Naive thymus-derived CD8-positive, alpha-beta T cell (primary cell): Measurements from ENCODE around the gene SPTSSA. TPM values are rescaled to one million over a fixed set of nuclear protein-coding genes. Genes with fewer than 3 reads are reported as not detected.
"Not testable (repeated sequence)": the region's sequence is repeated elsewhere in the genome, so short reads cannot be mapped to it uniquely, and the experiment has no call there.

Experiments
- ATAC-seq, 2 donors: fragments of 150-1000 bp; cut with Tn5 transposase in 1 of 2; sonication (Bioruptor Pico), chemical (Tn5 transposase) in 1 of 2; 1 replicate in 1 of 2; 2 replicates in 1 of 2; pipeline ENCODE4 v1.10.0; 2021; ENCODE audit warnings: mild to moderate bottlenecking in 2 of 2, moderate library complexity in 2 of 2
- POLR2A ChIA-PET: fragments of 350-600 bp; sonication (Branson Sonifier 250); formaldehyde crosslinking; loops from one replicate; lab custom pipeline; 2021; ENCODE audit warnings: antibody characterized with exemption; lab: Charles Lee
- DNase-seq, 10 donors: peaks; one replicate each; pipeline versions ENCODE4 v3.0.0 to v3.0.0-alpha.2; 2020 to 2022
- H3K27ac Mint-ChIP-seq, 10 donors: one replicate each; pipeline ENCODE4 v1.8.0; 2020 to 2022; ENCODE audit warnings: mild to moderate bottlenecking in 10 of 10, mixed read lengths in 10 of 10, moderate library complexity in 4 of 10, inconsistent platforms in 1 of 10
- H3K27me3 Mint-ChIP-seq, 5 donors: one replicate each; pipeline ENCODE4 v1.8.0; 2021 to 2022; ENCODE audit warnings: mixed read lengths in 5 of 5
- H3K36me3 Mint-ChIP-seq, 3 donors: one replicate each; pipeline ENCODE4 v1.8.0; 2020 to 2022; ENCODE audit warnings: mixed read lengths in 3 of 3, mild to moderate bottlenecking in 2 of 3, inconsistent platforms in 1 of 3
- H3K4me1 Mint-ChIP-seq, 4 donors: one replicate each; pipeline ENCODE4 v1.8.0; 2021 to 2022; ENCODE audit warnings: mixed read lengths in 4 of 4
- H3K4me3 Mint-ChIP-seq, 10 donors: one replicate each; pipeline ENCODE4 v1.8.0; 2020 to 2022; ENCODE audit warnings: mild to moderate bottlenecking in 10 of 10, mixed read lengths in 10 of 10, moderate library complexity in 6 of 10, inconsistent platforms in 1 of 10
- H3K9me3 Mint-ChIP-seq, 9 donors: one replicate each; pipeline ENCODE4 v1.8.0; 2020 to 2022; ENCODE audit warnings: mixed read lengths in 9 of 9, mild to moderate bottlenecking in 3 of 9, inconsistent platforms in 1 of 9, moderate library complexity in 1 of 9
- polyA plus RNA-seq, 3 donors: library from polyadenylated mRNA; unstranded; fragments of 300-500 nt; fragmentation: Illumina TruSeq; gene quantifications; one replicate each; pipeline ENCODE4 v1.2.3, GENCODE V29; 2021
- total RNA-seq, 8 experiments: library from RNA in 2 of 8; stranded (reverse) in 2 of 8; gene quantifications; one replicate each; pipeline ENCODE4 v1.2.3 and lab custom pipeline; 2021 to 2026

The SPTSSA gene, protein sequence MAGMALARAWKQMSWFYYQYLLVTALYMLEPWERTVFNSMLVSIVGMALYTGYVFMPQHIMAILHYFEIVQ
- total RNA-seq, result 1 to 10 TPM; 3.9 to 4.0 TPM
- polyA plus RNA-seq, result 10 to 100 TPM in 1 of 3 donors, 1 to 10 TPM in 2; 7.4 to 11.4 (median 8.4) TPM
- total RNA-seq (lab: John Stamatoyannopoulos, UW), result 0.49 to 5.4 (median 3.7) reads per million in 6 experiments

- H3K4me1 Mint-ChIP-seq, result peaks cover 9 to 19% (median 17%) of the 10 kb centered on the region in 4 donors
- DNase-seq, result peak; percentile 70 to 91 (median 80)
- H3K27me3 Mint-ChIP-seq, result no peaks in the 10 kb centered on the region
- ATAC-seq, result peak; percentile 94 to 95
- no peaks in the 10 kb centered on the region for H3K36me3 Mint-ChIP-seq
- H3K9me3 Mint-ChIP-seq, result no peaks in the 10 kb centered on the region
- peak within 1 kb of the TSS; percentile 60 to 95 (median 90) for H3K27ac Mint-ChIP-seq
- POLR2A ChIA-PET, result no interaction called here
- peak within 1 kb of the TSS; percentile 79 to 96 (median 89) for H3K4me3 Mint-ChIP-seq
Observed at GRCh38 chr14:34462132-34462893, at the start of gene SPTSSA. Gene SPTSSA (minus strand): TSS chr14:34462240. CDS start chr14:34462207, 33 bp downstream.

DNA sequence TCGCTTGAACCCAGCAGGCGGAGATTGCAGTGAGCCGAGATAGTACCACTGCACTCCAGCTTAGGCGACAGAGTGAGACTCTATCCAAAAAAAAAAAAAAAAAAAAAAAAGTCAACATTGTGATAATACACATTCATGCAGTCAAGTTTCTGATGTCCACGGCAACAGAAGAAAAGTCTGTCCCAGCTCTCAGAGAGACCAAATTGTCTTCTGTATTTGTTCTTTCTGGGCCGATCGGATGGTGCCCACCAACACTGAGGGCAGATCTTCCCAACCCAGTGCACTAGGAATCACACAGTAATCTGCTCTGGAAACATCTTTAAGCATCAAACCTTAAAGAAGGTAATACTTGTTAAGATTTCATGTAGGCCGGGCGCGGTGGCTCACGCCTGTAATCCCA lies 45.8 kb upstream of the SPTSSA start:
- Mint-ChIP-seq H3K27ac (no peak overlapping the region), H3K36me3 (no peaks in the 10 kb centered on the region), H3K4me1 (no peaks in the 10 kb centered on the region), H3K4me3 (no peak overlapping the region), H3K27me3 (no peaks in the 10 kb centered on the region), H3K9me3 (no peaks in the 10 kb centered on the region)
- DNase-seq (no peak), ATAC-seq (no peak)
- POLR2A ChIA-PET, result no interaction called here

DNA sequence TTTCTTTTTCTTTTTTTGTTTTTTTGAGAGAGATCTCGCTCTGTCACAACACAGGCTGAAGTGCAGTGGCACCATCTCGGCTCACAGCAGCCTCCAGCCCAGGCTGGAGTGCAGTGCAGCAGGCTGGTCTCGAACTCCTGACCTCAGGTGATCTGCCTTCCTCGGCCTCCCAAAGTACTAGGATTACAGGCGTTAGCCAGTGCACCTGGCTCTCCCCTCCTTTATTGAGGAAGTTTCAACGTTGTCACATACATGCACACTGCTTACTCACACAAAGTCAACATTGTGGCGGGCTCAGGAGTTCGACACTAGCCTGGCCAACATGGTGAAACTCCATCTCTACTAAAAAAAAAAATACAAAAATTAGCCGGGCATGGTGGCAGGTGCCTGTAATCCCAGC lies 45.4 kb upstream of the SPTSSA start:
- H3K4me3 Mint-ChIP-seq, result no peak overlapping the region
- no peaks in the 10 kb centered on the region for H3K9me3 Mint-ChIP-seq
- no peaks in the 10 kb centered on the region for H3K4me1 Mint-ChIP-seq
- DNase-seq, result no peak
- POLR2A ChIA-PET, result no interaction called here
- no peak overlapping the region for H3K27ac Mint-ChIP-seq
- H3K27me3 Mint-ChIP-seq, result no peaks in the 10 kb centered on the region
- ATAC-seq, result no peak
- no peaks in the 10 kb centered on the region for H3K36me3 Mint-ChIP-seq

DNA sequence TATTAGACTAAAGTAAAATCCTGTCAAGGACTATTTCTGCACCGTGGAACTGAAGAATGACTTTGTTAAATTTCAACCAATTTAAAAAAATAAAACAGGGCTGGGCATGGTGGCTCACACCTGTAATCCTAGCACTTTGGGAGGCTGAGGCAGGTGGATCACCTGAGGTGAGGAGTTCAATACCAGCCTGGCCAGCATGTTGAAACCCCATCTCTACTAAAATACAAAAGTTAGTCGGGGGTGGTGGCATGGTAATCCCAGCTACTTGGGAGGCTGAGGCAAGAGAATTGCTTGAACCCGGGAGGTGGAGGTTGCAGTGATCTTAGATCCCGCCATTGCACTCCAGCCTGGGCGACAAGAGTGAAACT lies 43.1 kb upstream of the SPTSSA start:
- DNase-seq, ATAC-seq, H3K4me3 Mint-ChIP-seq, POLR2A ChIA-PET, H3K4me1 Mint-ChIP-seq, H3K9me3 Mint-ChIP-seq, H3K27me3 Mint-ChIP-seq, H3K36me3 Mint-ChIP-seq, H3K27ac Mint-ChIP-seq: not testable (repeated sequence)

DNA sequence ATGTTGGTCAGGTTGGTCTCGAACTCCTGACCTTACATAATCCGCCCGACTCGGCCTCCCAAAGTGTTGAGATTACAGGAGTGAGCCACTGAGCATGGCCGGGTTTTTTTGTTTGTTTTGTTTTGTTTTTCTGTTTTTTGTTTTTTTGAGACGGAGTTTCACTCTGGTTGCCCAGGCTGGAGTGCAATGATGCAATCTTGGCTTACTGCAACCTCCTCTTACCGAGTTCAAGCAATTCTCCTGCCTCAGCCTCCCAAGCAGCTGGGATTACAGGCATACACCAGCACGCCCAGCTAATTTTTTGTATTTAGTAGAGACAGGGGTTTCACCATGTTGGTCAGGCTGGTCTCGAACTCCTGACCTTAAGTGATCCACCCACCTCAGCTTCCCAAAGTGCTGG lies 42.0 kb upstream of the SPTSSA start:
- POLR2A ChIA-PET, DNase-seq, H3K4me3 Mint-ChIP-seq, H3K4me1 Mint-ChIP-seq, H3K36me3 Mint-ChIP-seq, H3K9me3 Mint-ChIP-seq, H3K27me3 Mint-ChIP-seq, ATAC-seq, H3K27ac Mint-ChIP-seq: not testable (repeated sequence)

GRCh38 chr14:34502545-34503225 lies 40.6 kb upstream of the SPTSSA start:
- POLR2A ChIA-PET, result no interaction called here
- no peaks in the 10 kb centered on the region for H3K27me3 Mint-ChIP-seq
- H3K9me3 Mint-ChIP-seq, result no peaks in the 10 kb centered on the region

GRCh38 chr14:34502001-34502400 lies 40.0 kb upstream of the SPTSSA start:
- H3K4me1 Mint-ChIP-seq, result no peaks in the 10 kb centered on the region
- no peak overlapping the region for H3K4me3 Mint-ChIP-seq
- no peaks in the 10 kb centered on the region for H3K27me3 Mint-ChIP-seq
- H3K36me3 Mint-ChIP-seq, result no peaks in the 10 kb centered on the region
- POLR2A ChIA-PET, result no interaction called here
- no peaks in the 10 kb centered on the region for H3K9me3 Mint-ChIP-seq
- ATAC-seq (no peak), DNase-seq (no peak)
- H3K27ac Mint-ChIP-seq, result no peak overlapping the region

More at GRCh38 chr14:34502545-34503225, 40.6 kb upstream of the SPTSSA start:
- no peak for ATAC-seq
- no peak overlapping the region for H3K4me3 Mint-ChIP-seq
- no peaks in the 10 kb centered on the region for H3K36me3 Mint-ChIP-seq
- H3K27ac Mint-ChIP-seq, result no peak overlapping the region
- no peaks in the 10 kb centered on the region for H3K4me1 Mint-ChIP-seq
- no peak for DNase-seq

GRCh38 chr14:34501004-34501580 lies 39.1 kb upstream of the SPTSSA start:
- Mint-ChIP-seq H3K27me3 (no peaks in the 10 kb centered on the region), H3K4me1 (no peaks in the 10 kb centered on the region), H3K36me3 (no peaks in the 10 kb centered on the region), H3K27ac (peak overlapping the region in 1 of 10 donors; percentile 29), H3K4me3 (no peak overlapping the region), H3K9me3 (no peaks in the 10 kb centered on the region)
- POLR2A ChIA-PET, result no interaction called here
- no peak for ATAC-seq
- DNase-seq, result no peak

GRCh38 chr14:34498684-34499412 lies 36.8 kb upstream of the SPTSSA start:
- Mint-ChIP-seq H3K4me3 (no peak overlapping the region), H3K9me3 (no peaks in the 10 kb centered on the region), H3K4me1 (no peaks in the 10 kb centered on the region), H3K27ac (peak overlapping the region in 1 of 10 donors; percentile 3), H3K27me3 (no peaks in the 10 kb centered on the region), H3K36me3 (no peaks in the 10 kb centered on the region)
- no peak for DNase-seq
- POLR2A ChIA-PET, result no interaction called here
- ATAC-seq, result no peak

DNA sequence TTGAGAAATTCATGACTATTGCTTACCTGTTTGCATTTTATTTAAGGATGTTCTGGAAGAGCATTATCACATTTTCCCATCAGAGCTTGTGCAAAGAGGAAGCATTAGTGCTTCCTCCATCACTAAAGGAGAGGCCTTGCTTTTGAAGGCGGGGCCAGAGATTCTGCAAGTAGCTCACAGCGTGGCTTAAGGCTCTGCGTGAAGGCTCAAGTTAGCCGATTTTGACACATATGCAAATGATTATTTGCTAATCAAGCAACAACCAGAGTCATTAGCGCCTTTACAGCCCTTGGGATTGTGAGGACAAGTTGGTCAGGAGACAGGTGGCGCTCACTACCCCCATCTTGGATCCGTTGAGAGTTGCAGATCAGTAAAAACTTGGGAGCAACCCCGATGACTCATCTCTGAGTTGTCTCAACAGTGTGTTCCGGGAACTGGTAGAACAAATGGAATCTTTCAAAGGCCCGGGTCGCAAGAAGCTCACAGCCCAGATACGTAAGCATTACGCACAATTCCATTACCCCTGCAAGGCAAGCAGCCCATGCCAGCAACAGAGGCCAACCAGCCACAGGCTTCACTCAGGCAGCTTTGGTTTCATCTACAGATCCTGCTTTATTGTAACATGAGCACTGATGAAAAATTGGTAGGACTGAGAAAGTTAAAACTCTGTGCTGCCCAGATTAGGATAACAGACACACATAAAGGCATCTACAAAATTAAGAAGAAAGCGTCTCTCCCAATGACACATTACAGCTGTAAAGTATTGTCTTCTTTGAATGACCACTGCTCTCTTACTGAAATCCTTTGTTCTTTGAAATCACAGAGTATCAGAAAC lies 34.9 kb upstream of the SPTSSA start:
- Mint-ChIP-seq H3K9me3 (no peaks in the 10 kb centered on the region), H3K36me3 (no peaks in the 10 kb centered on the region), H3K27me3 (no peaks in the 10 kb centered on the region), H3K27ac (no peak overlapping the region), H3K4me1 (no peaks in the 10 kb centered on the region), H3K4me3 (no peak overlapping the region)
- POLR2A ChIA-PET, result no interaction called here
- DNase-seq (no peak), ATAC-seq (no peak)

DNA sequence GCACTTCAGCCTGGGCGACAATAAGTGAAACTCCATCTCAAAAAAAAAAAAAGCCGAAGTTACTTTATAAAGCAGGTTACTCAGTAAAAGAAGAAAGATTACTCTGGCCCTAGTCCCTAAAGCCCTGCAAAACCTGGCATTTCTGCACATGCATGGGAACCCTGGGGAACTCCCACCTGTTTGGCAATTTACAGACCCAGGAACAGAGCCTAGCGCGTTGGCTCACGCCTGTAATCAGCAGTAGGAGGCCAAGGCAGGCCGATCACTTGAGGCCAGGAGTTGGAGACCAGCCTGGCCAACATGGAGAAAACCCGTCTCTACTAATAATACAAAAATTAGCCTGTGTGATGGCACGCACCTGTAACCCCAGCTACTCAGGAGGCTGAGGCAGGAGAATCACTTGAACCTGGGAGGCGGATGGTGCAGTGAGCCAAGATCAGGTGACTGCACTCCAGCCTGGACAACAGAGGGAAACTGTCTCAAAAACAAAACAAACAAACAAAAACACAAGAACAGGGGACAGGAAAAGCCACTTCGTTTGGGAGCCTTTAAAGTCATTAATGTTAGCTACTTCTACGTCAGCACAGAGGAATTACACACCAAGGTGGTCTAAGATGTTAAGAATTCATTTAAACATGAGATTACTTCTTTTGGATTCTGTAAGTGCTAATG lies 34.1 kb upstream of the SPTSSA start:
- no peak overlapping the region for H3K4me3 Mint-ChIP-seq
- H3K27me3 Mint-ChIP-seq, result peaks cover 0 to 3% (median 0%) of the 10 kb centered on the region in 5 donors
- H3K9me3 Mint-ChIP-seq, result no peaks in the 10 kb centered on the region
- no peaks in the 10 kb centered on the region for H3K4me1 Mint-ChIP-seq
- H3K36me3 Mint-ChIP-seq, result no peaks in the 10 kb centered on the region
- H3K27ac Mint-ChIP-seq, result no peak overlapping the region
- no peak for ATAC-seq
- POLR2A ChIA-PET, result no interaction called here
- DNase-seq, result no peak
